Neural cell (in vitro differentiated cells): ENCODE results near the gene UBN2. TPM values are rescaled to one million over a fixed set of nuclear protein-coding genes. Genes with fewer than 3 reads are reported as not detected.

Experiments used
- H2AFZ ChIP-seq: fragments of 200-600, 300-800 bp; sonication (generic), shearing (Covaris generic); 2 replicates; pipeline ENCODE4 v1.6.0; 2014; ENCODE audit warnings: low read depth, mild to moderate bottlenecking, antibody characterized with exemption, low read length, moderate library complexity
- H3F3A ChIP-seq: fragments of 200-600 bp; shearing (Covaris generic); 2 replicates; pipeline ENCODE4 v1.6.1; 2016; ENCODE audit warnings: mild to moderate bottlenecking, moderate library complexity, mixed read lengths, antibody characterized with exemption, low read length; ENCODE audit not compliant: insufficient read depth, poor library complexity, severe bottlenecking
- H3K27ac ChIP-seq: fragments of 200-600, 300-800 bp; sonication (generic), shearing (Covaris generic); 2 replicates; pipeline ENCODE4 v1.5.1; 2014; ENCODE audit warnings: mild to moderate bottlenecking, low read length, moderate library complexity
- H3K27me3 ChIP-seq: fragments of 300-800, 200-600 bp; sonication (generic), shearing (Covaris generic); 2 replicates; pipeline ENCODE4 v1.6.0; 2014; ENCODE audit warnings: mild to moderate bottlenecking, low read depth, low read length, moderate library complexity; ENCODE audit not compliant: insufficient read depth
- H3K36me3 ChIP-seq: fragments of 300-800, 200-600 bp; sonication (generic), shearing (Covaris generic); 2 replicates; pipeline ENCODE4 v1.5.1; 2014; ENCODE audit warnings: mild to moderate bottlenecking, antibody characterized with exemption, low read length, moderate library complexity; ENCODE audit not compliant: insufficient read depth
- H3K4me2 ChIP-seq: fragments of 300-800, 200-600 bp; sonication (generic), shearing (Covaris generic); 2 replicates; pipeline ENCODE4 v1.6.0; 2014; ENCODE audit warnings: mild to moderate bottlenecking, low read length
- H3K4me3 ChIP-seq: fragments of 300-800, 200-600 bp; sonication (generic), shearing (Covaris generic); 2 replicates; pipeline ENCODE4 v1.5.1; 2014; ENCODE audit warnings: mild to moderate bottlenecking, low read length, moderate library complexity
- H3K79me2 ChIP-seq: fragments of 200-600 bp; shearing (Covaris generic); replicated peaks from 2 replicates; pipeline ENCODE4 v1.6.0; 2014; ENCODE audit warnings: mild to moderate bottlenecking, low read length, moderate library complexity; ENCODE audit not compliant: insufficient read depth
- H3K9ac ChIP-seq: fragments of 300-800, 200-600 bp; sonication (generic), shearing (Covaris generic); 2 replicates; pipeline ENCODE4 v1.6.1; 2016; ENCODE audit warnings: mild to moderate bottlenecking, low read length, mixed read lengths
- H3K9me2 ChIP-seq: fragments of 200-600 bp; shearing (Covaris generic); 2 replicates; pipeline ENCODE4 v1.6.1; 2016; ENCODE audit warnings: mild to moderate bottlenecking, low read length, mixed read lengths; ENCODE audit not compliant: insufficient read depth
- H3K9me3 ChIP-seq: fragments of 200-600, 300-800 bp; sonication (generic), shearing (Covaris generic); 2 replicates; pipeline ENCODE4 v1.6.1; 2016; ENCODE audit warnings: mild to moderate bottlenecking, mixed run types, low read length, moderate library complexity, mixed read lengths
- H4K20me1 ChIP-seq: fragments of 200-600 bp; shearing (Covaris generic); 2 replicates; pipeline ENCODE4 v1.6.1; 2016; ENCODE audit warnings: mild to moderate bottlenecking, mixed run types; ENCODE audit not compliant: insufficient read depth
- CTCF ChIP-seq: fragments of 450-650 bp; IDR thresholded peaks from 2 replicates; pipeline ENCODE4 v1.5.1; 2014; ENCODE audit warnings: antibody characterized with exemption, mild to moderate bottlenecking, moderate library complexity; ENCODE audit not compliant: poor library complexity, severe bottlenecking
- EP300 ChIP-seq: fragments of 450-650 bp; conservative IDR thresholded peaks from 2 replicates; pipeline ENCODE4 v1.6.1; 2014; ENCODE audit warnings: antibody characterized with exemption, mild to moderate bottlenecking, moderate library complexity; ENCODE audit not compliant: poor library complexity, severe bottlenecking
- EZH2 ChIP-seq: fragments of 200-600, 300-800 bp; shearing (Covaris generic), sonication (generic); IDR thresholded peaks from 2 replicates; pipeline ENCODE4 v1.6.1; 2014; ENCODE audit warnings: antibody characterized with exemption, low read length, borderline replicate concordance, mild to moderate bottlenecking; ENCODE audit not compliant: insufficient read depth, poor library complexity, severe bottlenecking
- MXI1 ChIP-seq: fragments of 450-650 bp; conservative IDR thresholded peaks from 2 replicates; pipeline ENCODE4 v1.6.1; 2014; ENCODE audit warnings: antibody characterized with exemption, mild to moderate bottlenecking; ENCODE audit not compliant: poor library complexity, severe bottlenecking
- POLR2AphosphoS5 ChIP-seq: IDR thresholded peaks from 2 replicates; pipeline ENCODE4 v1.6.1; 2012
- RAD21 ChIP-seq: fragments of 450-650 bp; conservative IDR thresholded peaks from 2 replicates; pipeline ENCODE4 v1.6.1; 2014; ENCODE audit warnings: antibody characterized with exemption, mild to moderate bottlenecking, moderate library complexity
- SMC3 ChIP-seq: fragments of 450-650 bp; conservative IDR thresholded peaks from 2 replicates; pipeline ENCODE4 v1.6.1; 2014; ENCODE audit warnings: antibody characterized with exemption, mild to moderate bottlenecking, moderate library complexity; ENCODE audit not compliant: poor library complexity
- TAF1 ChIP-seq: IDR thresholded peaks from 2 replicates; pipeline ENCODE4 v1.6.1; 2012; ENCODE audit warnings: low read depth
- polyA plus RNA-seq: library from polyadenylated mRNA; depleted of rRNA; stranded (reverse); fragments of >200 nt; gene quantifications from 2 replicates; pipeline ENCODE4 v1.2.3, GENCODE V29; 2014
- TF ChIP-seq, protein P1 (sequence below): IDR thresholded peaks from 2 replicates; pipeline ENCODE4 v1.6.1; 2012; ENCODE audit warnings: borderline replicate concordance

Gene UBN2
- polyA plus RNA-seq, 1 donor from 2014 or later, result 18.2 TPM

DNA sequence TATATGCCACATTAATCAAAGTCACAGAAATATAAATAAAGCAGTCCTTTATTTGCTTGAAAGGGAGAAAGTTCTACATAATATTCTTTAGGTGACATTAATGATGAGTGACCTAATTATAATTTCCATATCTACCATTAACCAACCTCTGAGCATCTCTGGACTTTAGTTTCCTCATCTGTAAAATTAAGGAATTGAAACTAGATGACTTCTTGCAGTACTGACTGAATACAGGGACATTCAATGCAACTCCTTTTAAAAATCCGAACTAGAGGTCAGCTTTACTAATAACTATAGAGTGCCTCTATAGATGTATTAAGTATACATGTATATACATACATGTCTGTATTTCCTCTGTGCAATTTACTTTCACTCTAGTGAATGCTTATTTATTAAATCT, 114.0 kb downstream of the UBN2 start:
- Histone ChIP-seq H3K36me3 (no peaks in the 10 kb centered on the region), H3K9ac (no peak overlapping the region), H3K9me3 (no peaks in the 10 kb centered on the region)

DNA sequence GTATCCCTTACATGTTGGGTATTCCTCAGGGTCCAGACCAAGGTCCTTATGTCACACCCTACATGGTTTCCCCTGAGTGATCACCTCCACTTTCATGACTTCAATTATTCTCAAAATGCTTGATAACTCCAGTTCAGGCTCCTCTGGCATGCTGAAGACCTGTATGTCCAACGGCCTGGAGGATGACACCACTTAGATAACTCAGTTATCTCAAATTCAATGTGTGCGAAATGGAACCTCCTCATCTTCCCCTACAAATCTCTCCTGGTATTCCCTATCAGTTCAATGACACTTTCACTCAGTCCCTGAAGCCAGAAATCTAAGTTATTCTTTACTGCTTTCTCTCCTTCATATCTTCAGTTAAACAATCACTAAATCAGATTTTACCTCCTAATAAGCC, 120.0 kb downstream of the UBN2 start:
- Histone ChIP-seq H3K4me3 (no peak overlapping the region), H2AFZ (no peak overlapping the region), H3K9ac (no peak overlapping the region), H3K9me3 (no peaks in the 10 kb centered on the region), H3F3A (no peaks in the 10 kb centered on the region), H3K27me3 (no peaks in the 10 kb centered on the region), H3K27ac (no peak overlapping the region), H3K79me2 (no peaks in the 10 kb centered on the region), H3K36me3 (no peaks in the 10 kb centered on the region), H3K9me2 (no peaks in the 10 kb centered on the region), H3K4me2 (no peak overlapping the region), H4K20me1 (no peaks in the 10 kb centered on the region)
- TF ChIP-seq SMC3 (no peak), EZH2 (no peak), RAD21 (no peak), POLR2AphosphoS5 (no peak), EP300 (no peak), CTCF (no peak), TAF1 (no peak), MXI1 (no peak)
- TF ChIP-seq, protein P1, sequence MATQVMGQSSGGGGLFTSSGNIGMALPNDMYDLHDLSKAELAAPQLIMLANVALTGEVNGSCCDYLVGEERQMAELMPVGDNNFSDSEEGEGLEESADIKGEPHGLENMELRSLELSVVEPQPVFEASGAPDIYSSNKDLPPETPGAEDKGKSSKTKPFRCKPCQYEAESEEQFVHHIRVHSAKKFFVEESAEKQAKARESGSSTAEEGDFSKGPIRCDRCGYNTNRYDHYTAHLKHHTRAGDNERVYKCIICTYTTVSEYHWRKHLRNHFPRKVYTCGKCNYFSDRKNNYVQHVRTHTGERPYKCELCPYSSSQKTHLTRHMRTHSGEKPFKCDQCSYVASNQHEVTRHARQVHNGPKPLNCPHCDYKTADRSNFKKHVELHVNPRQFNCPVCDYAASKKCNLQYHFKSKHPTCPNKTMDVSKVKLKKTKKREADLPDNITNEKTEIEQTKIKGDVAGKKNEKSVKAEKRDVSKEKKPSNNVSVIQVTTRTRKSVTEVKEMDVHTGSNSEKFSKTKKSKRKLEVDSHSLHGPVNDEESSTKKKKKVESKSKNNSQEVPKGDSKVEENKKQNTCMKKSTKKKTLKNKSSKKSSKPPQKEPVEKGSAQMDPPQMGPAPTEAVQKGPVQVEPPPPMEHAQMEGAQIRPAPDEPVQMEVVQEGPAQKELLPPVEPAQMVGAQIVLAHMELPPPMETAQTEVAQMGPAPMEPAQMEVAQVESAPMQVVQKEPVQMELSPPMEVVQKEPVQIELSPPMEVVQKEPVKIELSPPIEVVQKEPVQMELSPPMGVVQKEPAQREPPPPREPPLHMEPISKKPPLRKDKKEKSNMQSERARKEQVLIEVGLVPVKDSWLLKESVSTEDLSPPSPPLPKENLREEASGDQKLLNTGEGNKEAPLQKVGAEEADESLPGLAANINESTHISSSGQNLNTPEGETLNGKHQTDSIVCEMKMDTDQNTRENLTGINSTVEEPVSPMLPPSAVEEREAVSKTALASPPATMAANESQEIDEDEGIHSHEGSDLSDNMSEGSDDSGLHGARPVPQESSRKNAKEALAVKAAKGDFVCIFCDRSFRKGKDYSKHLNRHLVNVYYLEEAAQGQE, result no peak

More for the DNA sequence above, 114.0 kb downstream of the UBN2 start:
- H3K4me2 ChIP-seq, result no peak overlapping the region
- H3K27ac ChIP-seq, result no peak overlapping the region
- no peak for TF ChIP-seq POLR2AphosphoS5
- no peak for TF ChIP-seq MXI1
- TF ChIP-seq EZH2, result no peak
- TF ChIP-seq, protein P1, result no peak
- no peak for TF ChIP-seq RAD21
- TF ChIP-seq TAF1, result no peak
- no peak for TF ChIP-seq EP300
- no peak for TF ChIP-seq SMC3
- TF ChIP-seq CTCF, result no peak
- H3K27me3 ChIP-seq, result no peaks in the 10 kb centered on the region
- H2AFZ ChIP-seq, result no peak overlapping the region
- H4K20me1 ChIP-seq, result no peaks in the 10 kb centered on the region
- no peaks in the 10 kb centered on the region for H3K9me2 ChIP-seq
- peaks cover 3% of the 10 kb centered on the region for H3F3A ChIP-seq
- peaks cover 21% of the 10 kb centered on the region for H3K79me2 ChIP-seq
- H3K4me3 ChIP-seq, result no peak overlapping the region
